Activated B cell treated with CpG ODN at 0.5 μM for 24 hours (primary cell): ENCODE measurements around the gene MARCHF6. TPM values are rescaled to one million over a fixed set of nuclear protein-coding genes. Genes with fewer than 3 reads are reported as not detected.

ENCODE experiments used
- ATAC-seq: fragments of 200-7000 bp; cut with Tn5 transposase; one replicate; pipeline ENCODE4 v1.10.0; 2021; ENCODE audit warnings: low read depth, mild to moderate bottlenecking, moderate library complexity
- CTCF ChIA-PET: fragments of 350-600 bp; sonication (Branson Sonifier 250); formaldehyde crosslinking; loops from one replicate; lab custom pipeline; 2021; ENCODE audit warnings: antibody characterized with exemption; lab: Charles Lee
- POLR2A ChIA-PET: fragments of 350-600 bp; sonication (Branson Sonifier 250); formaldehyde crosslinking; loops from one replicate; lab custom pipeline; 2021; ENCODE audit warnings: antibody characterized with exemption; lab: Charles Lee
- DNase-seq: peaks from one replicate; pipeline ENCODE4 v3.0.0; 2022
- H3K27ac Mint-ChIP-seq: one replicate; pipeline ENCODE4 v1.8.0; 2020; ENCODE audit warnings: mixed read lengths
- H3K27me3 Mint-ChIP-seq: one replicate; pipeline ENCODE4 v1.8.0; 2021; ENCODE audit warnings: mixed read lengths
- H3K36me3 Mint-ChIP-seq: one replicate; pipeline ENCODE4 v1.8.0; 2021; ENCODE audit warnings: low read depth, mixed read lengths
- H3K4me1 Mint-ChIP-seq: one replicate; pipeline ENCODE4 v1.8.0; 2021; ENCODE audit warnings: mixed read lengths
- H3K4me3 Mint-ChIP-seq: one replicate; pipeline ENCODE4 v1.8.0; 2020; ENCODE audit warnings: mild to moderate bottlenecking, mixed read lengths
- H3K9me3 Mint-ChIP-seq: one replicate; pipeline ENCODE4 v1.8.0; 2020; ENCODE audit warnings: mixed read lengths
- intact Hi-C: fragments of 100-400 bp; cut with micrococcal nuclease; formaldehyde crosslinking; loops from one replicate; pipeline ENCODE4 v1.15.1; 2024
- total RNA-seq: library from RNA; stranded (reverse); gene quantifications from 2 replicates; pipeline ENCODE4 v1.2.3, GENCODE V29; 2022
- TF ChIP-seq, protein P1 (sequence below): fragments of 200-600 bp; IDR thresholded peaks from one replicate; pipeline ENCODE4 v1.8.0; 2022; ENCODE audit warnings: antibody characterized with exemption, mild to moderate bottlenecking

Gene MARCHF6
- total RNA-seq, 1 donor from 2014 or later: 124 TPM

DNA sequence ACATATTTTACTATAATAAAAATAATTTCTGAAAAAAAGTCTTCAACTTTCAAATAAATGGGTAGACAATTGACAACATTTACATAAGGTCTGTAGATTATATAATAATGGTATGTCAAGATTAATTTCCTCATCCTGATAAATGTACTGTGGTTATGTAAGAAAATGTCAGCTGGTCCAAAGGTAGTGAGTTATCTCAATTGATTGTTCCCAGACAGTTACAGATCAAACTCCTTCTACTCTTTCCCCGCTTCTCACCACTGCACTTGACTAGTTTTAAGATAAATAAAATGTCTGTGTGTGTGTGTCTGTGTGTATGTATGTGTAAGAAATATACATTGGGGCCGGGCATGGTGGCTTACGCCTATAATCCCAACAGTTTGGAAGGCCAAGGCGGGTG is 16.4 kb upstream of the MARCHF6 start:
- ChIA-PET CTCF (no interaction called here), POLR2A (no interaction called here)
- H3K9me3 Mint-ChIP-seq: no peaks in the 10 kb centered on the region

DNA sequence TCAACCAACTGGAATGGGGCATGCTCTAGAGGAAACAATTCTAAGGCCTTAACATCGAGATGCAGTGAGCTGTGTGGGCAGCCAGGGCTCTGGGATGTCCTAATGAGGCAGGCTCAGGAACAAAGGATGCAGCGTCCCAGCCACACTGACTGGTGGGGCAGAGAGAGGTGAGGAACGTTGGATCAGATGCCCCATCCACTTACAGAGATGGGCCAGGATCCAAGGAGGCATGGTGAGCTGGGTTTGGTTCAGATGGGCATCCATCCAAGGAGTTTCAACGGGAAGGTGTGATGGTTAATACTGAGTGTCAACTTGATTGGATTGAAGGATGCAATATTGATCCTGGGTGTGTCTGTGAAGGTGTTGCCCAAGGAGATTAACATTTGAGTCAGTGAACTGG is 15.5 kb upstream of the MARCHF6 start:
- Mint-ChIP-seq H3K36me3 (no peaks in the 10 kb centered on the region), H3K27me3 (peaks cover 17% of the 10 kb centered on the region), H3K9me3 (no peaks in the 10 kb centered on the region), H3K4me3 (no peak overlapping the region), H3K27ac (no peak overlapping the region), H3K4me1 (peaks cover 7% of the 10 kb centered on the region)
- TF ChIP-seq, protein P1, sequence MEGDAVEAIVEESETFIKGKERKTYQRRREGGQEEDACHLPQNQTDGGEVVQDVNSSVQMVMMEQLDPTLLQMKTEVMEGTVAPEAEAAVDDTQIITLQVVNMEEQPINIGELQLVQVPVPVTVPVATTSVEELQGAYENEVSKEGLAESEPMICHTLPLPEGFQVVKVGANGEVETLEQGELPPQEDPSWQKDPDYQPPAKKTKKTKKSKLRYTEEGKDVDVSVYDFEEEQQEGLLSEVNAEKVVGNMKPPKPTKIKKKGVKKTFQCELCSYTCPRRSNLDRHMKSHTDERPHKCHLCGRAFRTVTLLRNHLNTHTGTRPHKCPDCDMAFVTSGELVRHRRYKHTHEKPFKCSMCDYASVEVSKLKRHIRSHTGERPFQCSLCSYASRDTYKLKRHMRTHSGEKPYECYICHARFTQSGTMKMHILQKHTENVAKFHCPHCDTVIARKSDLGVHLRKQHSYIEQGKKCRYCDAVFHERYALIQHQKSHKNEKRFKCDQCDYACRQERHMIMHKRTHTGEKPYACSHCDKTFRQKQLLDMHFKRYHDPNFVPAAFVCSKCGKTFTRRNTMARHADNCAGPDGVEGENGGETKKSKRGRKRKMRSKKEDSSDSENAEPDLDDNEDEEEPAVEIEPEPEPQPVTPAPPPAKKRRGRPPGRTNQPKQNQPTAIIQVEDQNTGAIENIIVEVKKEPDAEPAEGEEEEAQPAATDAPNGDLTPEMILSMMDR: no peak
- intact Hi-C loops: no loop called here
- CTCF ChIA-PET: no interaction called here
- no peak for DNase-seq
- no peak for ATAC-seq
- POLR2A ChIA-PET: no interaction called here

More for the DNA sequence above, 16.4 kb upstream of the MARCHF6 start:
- ATAC-seq (no peak), DNase-seq (no peak)
- intact Hi-C loops: no loop called here
- Mint-ChIP-seq H3K36me3 (no peaks in the 10 kb centered on the region), H3K4me3 (no peak overlapping the region), H3K27ac (no peak overlapping the region), H3K27me3 (peaks cover 21% of the 10 kb centered on the region), H3K4me1 (peaks cover 9% of the 10 kb centered on the region)
- TF ChIP-seq, protein P1: no peak

DNA sequence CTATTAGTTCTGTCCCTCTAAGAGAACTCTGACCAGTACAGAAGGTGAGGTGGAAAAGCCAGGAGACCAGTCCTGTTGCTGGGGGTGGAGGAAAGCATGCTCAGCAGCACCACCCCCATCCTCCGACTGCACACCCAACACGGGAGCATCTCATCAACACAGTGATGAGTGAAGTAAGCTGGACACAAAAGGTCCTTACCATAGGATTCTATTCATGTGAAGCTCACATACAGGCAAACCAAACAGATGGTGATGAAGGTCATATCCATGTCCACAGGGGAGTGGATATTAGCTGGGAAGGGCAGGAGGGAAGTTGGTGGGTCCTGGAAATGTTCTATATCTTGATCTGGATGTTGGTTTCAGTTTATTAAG is 14.8 kb upstream of the MARCHF6 start:
- no peak for ATAC-seq
- Mint-ChIP-seq H3K36me3 (no peaks in the 10 kb centered on the region), H3K27ac (no peak overlapping the region), H3K4me1 (peaks cover 1% of the 10 kb centered on the region), H3K4me3 (no peak overlapping the region), H3K9me3 (no peaks in the 10 kb centered on the region), H3K27me3 (peaks cover 12% of the 10 kb centered on the region)
- TF ChIP-seq, protein P1: no peak
- intact Hi-C loops: no loop called here
- no peak for DNase-seq
- POLR2A ChIA-PET: no interaction called here
- CTCF ChIA-PET: no interaction called here

DNA sequence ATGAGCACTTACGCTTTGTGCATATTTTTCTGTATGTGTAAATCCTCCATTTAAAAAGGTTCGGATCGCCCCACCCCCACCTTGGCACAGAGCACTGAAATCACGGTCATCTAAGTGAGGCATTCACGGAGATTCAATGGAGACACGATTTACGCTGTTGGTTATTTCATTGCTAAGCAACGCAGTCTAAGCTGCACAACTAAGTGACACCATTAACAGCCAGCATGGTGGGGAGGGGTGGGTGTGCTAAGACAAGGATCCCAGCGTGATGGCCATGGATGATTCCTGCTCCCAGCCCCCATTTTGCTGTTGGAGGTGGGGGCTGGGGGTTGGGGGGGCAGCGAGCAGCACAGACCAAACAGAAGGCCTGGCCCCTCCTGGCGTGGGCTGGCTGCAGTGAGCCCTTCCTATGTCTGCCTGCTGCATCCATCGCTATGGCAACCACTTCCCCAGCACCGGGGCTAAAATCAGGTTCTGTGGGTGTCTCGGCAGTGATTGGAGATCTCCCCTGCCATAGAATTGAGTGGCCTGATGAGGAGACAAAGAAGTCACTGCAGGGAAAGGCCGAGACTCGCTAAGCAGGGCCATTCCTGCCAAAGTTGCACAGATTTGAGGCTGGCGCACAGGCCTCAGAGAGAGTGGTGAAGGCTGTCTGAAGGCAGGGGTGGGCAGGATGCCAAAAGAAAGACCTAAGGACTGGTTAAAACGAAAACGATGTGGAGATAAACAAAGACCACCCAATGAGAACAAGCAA is 14.3 kb upstream of the MARCHF6 start:
- Mint-ChIP-seq H3K36me3 (no peaks in the 10 kb centered on the region), H3K27ac (no peak overlapping the region), H3K4me1 (peaks cover 1% of the 10 kb centered on the region), H3K4me3 (no peak overlapping the region), H3K9me3 (no peaks in the 10 kb centered on the region), H3K27me3 (peaks cover 11% of the 10 kb centered on the region)
- ATAC-seq: no peak
- TF ChIP-seq, protein P1: no peak
- intact Hi-C loops: no loop called here
- POLR2A ChIA-PET: no interaction called here
- CTCF ChIA-PET: no interaction called here
- no peak for DNase-seq

DNA sequence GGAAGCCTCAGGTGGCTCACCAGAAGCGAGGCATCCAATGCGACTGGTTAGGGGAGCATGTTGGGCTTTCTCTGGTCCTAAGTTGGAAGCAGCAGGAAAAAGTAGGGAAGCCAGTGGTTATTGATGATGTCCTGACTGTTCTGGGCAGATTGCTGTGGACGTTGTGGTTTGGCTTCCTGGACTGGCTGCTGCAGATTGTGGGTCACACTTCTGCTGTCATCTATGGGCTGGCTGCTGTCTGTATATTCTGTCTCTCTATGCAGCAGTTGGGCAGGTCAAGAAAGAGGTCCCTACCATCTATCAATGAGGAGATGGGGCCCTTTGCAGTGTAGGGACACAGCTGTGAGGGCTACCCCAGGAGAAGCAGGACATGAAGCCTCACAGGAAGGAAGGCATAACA is 13.5 kb upstream of the MARCHF6 start:
- DNase-seq (no peak), ATAC-seq (no peak)
- peaks cover 4% of the 10 kb centered on the region for H3K27me3 Mint-ChIP-seq
- H3K4me3 Mint-ChIP-seq: no peak overlapping the region
- no peaks in the 10 kb centered on the region for H3K9me3 Mint-ChIP-seq
- no peak overlapping the region for H3K27ac Mint-ChIP-seq
- ChIA-PET POLR2A (no interaction called here), CTCF (no interaction called here)
- TF ChIP-seq, protein P1: no peak
- H3K4me1 Mint-ChIP-seq: no peaks in the 10 kb centered on the region
- H3K36me3 Mint-ChIP-seq: no peaks in the 10 kb centered on the region
- intact Hi-C loops: no loop called here
